ENCODE measurements around the gene TMEM140.
"Not testable (repeated sequence)": the region's sequence is repeated elsewhere in the genome, so short reads cannot be mapped to it uniquely, and the experiment has no call there.

TMEM140 gene

GRCh38 chr7:135211946-135212685, 64.2 kb downstream of the TMEM140 start:
- in situ Hi-C loops (cut with MboI; ENCODE audit: low sequenced_read_pairs), result not testable (repeated sequence)

GRCh38 chr7:135213831-135214230, 66.0 kb downstream of the TMEM140 start:
- in situ Hi-C loops (cut with MboI; ENCODE audit: low sequenced_read_pairs), result no loop called here

- in situ Hi-C loops (cut with MboI; ENCODE audit: low sequenced_read_pairs), result no loop called here
Measured at GRCh38 chr7:135215180-135215579, 67.3 kb downstream of the TMEM140 start.

- in situ Hi-C loops (cut with MboI; ENCODE audit: low sequenced_read_pairs), result no loop called here
Measured at GRCh38 chr7:135215698-135216097, 67.8 kb downstream of the TMEM140 start.
